GM18951 (cell line): ENCODE results near the gene LYG1.

Experiments
- POLR2A ChIP-seq: IDR thresholded peaks from 4 replicates; pipeline ENCODE4 v1.6.1; 2011; ENCODE audit warnings: mild to moderate bottlenecking; ENCODE audit not compliant: insufficient read length, insufficient read depth; ENCODE audit errors: extremely low read depth
- in situ Hi-C: fragments of 300-500 bp; cut with MboI; formaldehyde crosslinking; loops from one replicate; pipeline ENCODE4 v1.12.0; 2022; ENCODE audit warnings: low sequenced_read_pairs, mixed read lengths, inconsistent platforms; ENCODE audit not compliant: unreplicated experiment

Gene LYG1

GRCh38 chr2:99242151-99242550, 58.8 kb downstream of the LYG1 start:
- in situ Hi-C loops, result no loop called here
- TF ChIP-seq POLR2A, result no peak

- in situ Hi-C loops, result no loop called here
- TF ChIP-seq POLR2A, result no peak
These were observed 60.6 kb downstream of the LYG1 start for GRCh38 chr2:99240431-99240830.

GRCh38 chr2:99238599-99238998, 62.4 kb downstream of the LYG1 start:
- in situ Hi-C loops, result no loop called here
- no peak for TF ChIP-seq POLR2A
